ENCODE data around the gene NTM. TPM values are rescaled to one million over a fixed set of nuclear protein-coding genes. Genes with fewer than 3 reads are reported as not detected.

Gene NTM
- total and polyA plus RNA-seq, 2 donors (not counting 3 experiments of a cell fraction or from before 2014, with no cell fraction given) = 1.00 to 1.1 TPM

DNA sequence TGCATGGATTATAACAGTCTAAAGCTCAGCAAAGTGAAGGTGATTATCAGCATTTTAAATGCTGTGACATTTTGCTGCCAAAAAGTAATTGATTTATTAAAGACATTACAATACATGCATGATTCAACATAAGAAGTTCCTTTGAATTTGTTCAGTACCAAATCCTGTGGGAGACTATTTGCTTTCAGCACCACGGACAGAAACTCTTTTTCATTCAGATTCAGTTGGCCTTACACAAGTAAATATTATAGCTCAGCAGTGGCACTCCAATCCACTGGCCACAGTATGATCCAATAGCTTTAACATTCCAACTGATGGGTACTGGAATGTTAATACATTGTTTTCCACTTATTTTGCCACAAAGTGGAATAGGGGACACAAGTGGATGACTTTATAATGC, 806.7 kb downstream of the NTM start:
- no peaks in the 10 kb centered on the region for H3K4me1 ChIP-seq (ENCODE audit: control insufficient read depth, extremely low read depth, insufficient read depth, low read length)
- H4K20me1 ChIP-seq (replicated peaks; ENCODE audit: control insufficient read depth, extremely low read depth, insufficient read depth, low read length) = no peaks in the 10 kb centered on the region
- no TSS peak for BruUV-seq (replicated peaks)
- no peaks in the 10 kb centered on the region for H3K36me3 ChIP-seq (ENCODE audit: control insufficient read depth in 2 of 2, extremely low read depth in 1 of 2, insufficient read depth in 2 of 2, low read length in 2 of 2)
- H3K4me2 ChIP-seq (ENCODE audit: insufficient read depth, low read length) = no peak overlapping the region
- dilution Hi-C loops (cut with MboI; ENCODE audit: extremely low pct_ligation_motif_present, low sequenced_read_pairs) (no loop called here), intact Hi-C loops (cut with micrococcal nuclease) (no loop called here)
- H3K4me3 ChIP-seq (replicated peaks in 1 of 3; ENCODE audit: insufficient read depth in 1 of 3, low read depth in 1 of 3, low read length in 3 of 3) = no peak overlapping the region
- H3K9me1 ChIP-seq (replicated peaks; ENCODE audit: control insufficient read depth, extremely low read depth, insufficient read depth, low read length) = no peaks in the 10 kb centered on the region
- TF ChIP-seq EZH2 (IDR thresholded peaks at IDR 0.05; ENCODE audit: borderline replicate concordance, low read depth, low read length, severe bottlenecking) = no peak
- TF ChIP-seq POLR2A (IDR thresholded peaks at IDR 0.05; ENCODE audit: low read depth, low read length) = no peak
- TF ChIP-seq GATA2 (IDR thresholded peaks at IDR 0.05; ENCODE audit: insufficient read depth, insufficient read length, low read depth, low read length) = no peak
- no peaks in the 10 kb centered on the region for H3K9me3 ChIP-seq (replicated peaks; ENCODE audit: control insufficient read depth, insufficient read depth, low read length)
- H3K27me3 ChIP-seq (ENCODE audit: control insufficient read depth in 2 of 2, insufficient read depth in 2 of 2, low read length in 2 of 2) = no peaks in the 10 kb centered on the region
- H3K79me2 ChIP-seq (ENCODE audit: control insufficient read depth, insufficient read depth, low read length) = no peaks in the 10 kb centered on the region
- DNase-seq (ENCODE audit: low read depth, low spot score) (peak; percentile 44), FAIRE-seq (no peak)
- POLR2A ChIA-PET = no interaction called here
- no peak overlapping the region for H3K27ac ChIP-seq (ENCODE audit: insufficient read depth, low read depth, low read length)
- CTCF ChIA-PET = interaction anchor here (0.6 kb wide), 1 partner anchor 482 kb away, joined by 3 read pairs; no protein-coding TSS in a partner anchor
- no peak overlapping the region for H2AFZ ChIP-seq (ENCODE audit: low read depth, low read length)
- no peak overlapping the region for H3K9ac ChIP-seq (replicated peaks; ENCODE audit: extremely low read depth, insufficient read depth, low read length)

DNA sequence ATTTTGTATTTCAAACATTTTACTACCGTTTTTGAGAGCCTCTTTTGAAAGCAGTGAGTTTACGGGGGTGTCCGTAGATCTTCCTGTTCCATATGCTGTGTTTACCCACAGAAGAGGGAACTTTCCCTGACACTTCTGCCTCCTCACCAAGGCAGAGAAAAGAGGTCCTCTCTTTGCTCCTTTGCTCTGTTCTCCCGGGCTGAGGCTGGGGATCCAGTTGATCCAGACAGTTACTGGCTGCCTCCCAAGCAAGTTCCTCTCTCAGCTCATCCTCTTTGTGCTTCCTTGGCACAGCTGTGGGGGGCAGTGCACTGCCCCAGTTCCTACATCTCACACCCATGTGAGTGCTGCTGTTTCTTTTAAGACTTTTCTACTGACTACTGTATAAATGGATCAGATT, 813.7 kb downstream of the NTM start:
- Histone ChIP-seq H3K9me3 (replicated peaks; ENCODE audit: control insufficient read depth, insufficient read depth, low read length) (no peaks in the 10 kb centered on the region), H3K9me1 (replicated peaks; ENCODE audit: control insufficient read depth, extremely low read depth, insufficient read depth, low read length) (no peaks in the 10 kb centered on the region), H3K9ac (replicated peaks; ENCODE audit: extremely low read depth, insufficient read depth, low read length) (no peak overlapping the region), H2AFZ (ENCODE audit: low read depth, low read length) (no peak overlapping the region), H3K4me2 (ENCODE audit: insufficient read depth, low read length) (no peak overlapping the region), H4K20me1 (replicated peaks; ENCODE audit: control insufficient read depth, extremely low read depth, insufficient read depth, low read length) (no peaks in the 10 kb centered on the region), H3K4me1 (ENCODE audit: control insufficient read depth, extremely low read depth, insufficient read depth, low read length) (no peaks in the 10 kb centered on the region), H3K36me3 (ENCODE audit: control insufficient read depth in 2 of 2, extremely low read depth in 1 of 2, insufficient read depth in 2 of 2, low read length in 2 of 2) (no peaks in the 10 kb centered on the region), H3K27me3 (ENCODE audit: control insufficient read depth in 2 of 2, insufficient read depth in 2 of 2, low read length in 2 of 2) (no peaks in the 10 kb centered on the region), H3K27ac (ENCODE audit: insufficient read depth, low read depth, low read length) (no peak overlapping the region), H3K79me2 (ENCODE audit: control insufficient read depth, insufficient read depth, low read length) (no peaks in the 10 kb centered on the region), H3K4me3 (replicated peaks in 1 of 3; ENCODE audit: insufficient read depth in 1 of 3, low read depth in 1 of 3, low read length in 3 of 3) (no peak overlapping the region)
- DNase-seq (ENCODE audit: low read depth, low spot score) (no peak), FAIRE-seq (no peak)
- BruUV-seq (replicated peaks) = no TSS peak
- intact Hi-C loops (cut with micrococcal nuclease) (no loop called here), dilution Hi-C loops (cut with MboI; ENCODE audit: extremely low pct_ligation_motif_present, low sequenced_read_pairs) (no loop called here)
- ChIA-PET CTCF (no interaction called here), POLR2A (no interaction called here)
- TF ChIP-seq, protein P1, sequence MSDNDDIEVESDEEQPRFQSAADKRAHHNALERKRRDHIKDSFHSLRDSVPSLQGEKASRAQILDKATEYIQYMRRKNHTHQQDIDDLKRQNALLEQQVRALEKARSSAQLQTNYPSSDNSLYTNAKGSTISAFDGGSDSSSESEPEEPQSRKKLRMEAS (IDR thresholded peaks at IDR 0.05; ENCODE audit: insufficient read depth, insufficient read length) = no peak
- TF ChIP-seq GATA2 (IDR thresholded peaks at IDR 0.05; ENCODE audit: insufficient read depth, insufficient read length, low read depth, low read length) = no peak
- TF ChIP-seq, protein P2, sequence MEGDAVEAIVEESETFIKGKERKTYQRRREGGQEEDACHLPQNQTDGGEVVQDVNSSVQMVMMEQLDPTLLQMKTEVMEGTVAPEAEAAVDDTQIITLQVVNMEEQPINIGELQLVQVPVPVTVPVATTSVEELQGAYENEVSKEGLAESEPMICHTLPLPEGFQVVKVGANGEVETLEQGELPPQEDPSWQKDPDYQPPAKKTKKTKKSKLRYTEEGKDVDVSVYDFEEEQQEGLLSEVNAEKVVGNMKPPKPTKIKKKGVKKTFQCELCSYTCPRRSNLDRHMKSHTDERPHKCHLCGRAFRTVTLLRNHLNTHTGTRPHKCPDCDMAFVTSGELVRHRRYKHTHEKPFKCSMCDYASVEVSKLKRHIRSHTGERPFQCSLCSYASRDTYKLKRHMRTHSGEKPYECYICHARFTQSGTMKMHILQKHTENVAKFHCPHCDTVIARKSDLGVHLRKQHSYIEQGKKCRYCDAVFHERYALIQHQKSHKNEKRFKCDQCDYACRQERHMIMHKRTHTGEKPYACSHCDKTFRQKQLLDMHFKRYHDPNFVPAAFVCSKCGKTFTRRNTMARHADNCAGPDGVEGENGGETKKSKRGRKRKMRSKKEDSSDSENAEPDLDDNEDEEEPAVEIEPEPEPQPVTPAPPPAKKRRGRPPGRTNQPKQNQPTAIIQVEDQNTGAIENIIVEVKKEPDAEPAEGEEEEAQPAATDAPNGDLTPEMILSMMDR (IDR thresholded peaks at IDR 0.05; ENCODE audit: extremely low read depth in 1 of 2, insufficient read depth in 1 of 2, low read depth in 1 of 2, low read length in 2 of 2) = no peak
- TF ChIP-seq JUN (IDR thresholded peaks at IDR 0.05; ENCODE audit: borderline replicate concordance, insufficient read depth, insufficient read length, low read depth) = no peak
- TF ChIP-seq POLR2A (IDR thresholded peaks at IDR 0.05; ENCODE audit: low read depth, low read length) = no peak
- TF ChIP-seq POLR2AphosphoS5 (IDR thresholded peaks at IDR 0.05; ENCODE audit: insufficient read depth, low read depth, low read length) = no peak
- TF ChIP-seq MYC (IDR thresholded peaks at IDR 0.05; ENCODE audit: low read depth, low read length) = no peak
- no peak for TF ChIP-seq EZH2 (IDR thresholded peaks at IDR 0.05; ENCODE audit: borderline replicate concordance, low read depth, low read length, severe bottlenecking)
- no peak for TF ChIP-seq FOS (IDR thresholded peaks at IDR 0.05; ENCODE audit: borderline replicate concordance, insufficient read depth, low read length)

Data from endothelial cell of umbilical vein (primary cell).